Measurements from ENCODE around the gene CLEC7A.

The CLEC7A gene

GRCh38 chr12:10130042-10130441 is at the start of gene CLEC7A:
Gene CLEC7A (minus strand): TSS chr12:10130199. CDS start chr12:10130082, 117 bp downstream.
- H3K4me3 ChIP-seq (ENCODE audit: low read depth, low read length) = no peak within 1 kb of the TSS
- no peak for TF ChIP-seq CTCF (IDR thresholded peaks at IDR 0.05; ENCODE audit: low read depth, low read length)

DNA sequence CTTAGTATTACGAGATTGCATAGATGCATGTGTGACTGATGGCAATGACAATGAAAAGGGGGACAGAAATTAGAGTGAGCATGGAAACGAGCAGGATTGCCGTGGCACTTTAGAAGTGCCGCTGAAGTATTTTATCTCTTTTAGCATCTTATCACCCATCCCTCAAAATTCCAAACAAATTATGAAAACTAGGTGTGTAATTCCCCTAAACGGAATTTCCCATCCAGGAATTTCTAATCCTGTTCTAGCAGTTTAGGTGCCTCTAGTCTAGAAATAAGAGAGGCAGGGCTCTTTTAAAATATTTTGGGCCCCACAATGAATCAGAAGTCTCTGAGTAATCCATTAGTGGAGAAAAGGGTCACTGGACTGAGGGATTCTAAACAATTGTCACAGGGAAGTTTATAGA is 49.8 kb upstream of the CLEC7A start:
- TF ChIP-seq CTCF (IDR thresholded peaks at IDR 0.05; ENCODE audit: low read depth, low read length) = no peak
- H3K4me3 ChIP-seq (ENCODE audit: low read depth, low read length) = no peak overlapping the region

DNA sequence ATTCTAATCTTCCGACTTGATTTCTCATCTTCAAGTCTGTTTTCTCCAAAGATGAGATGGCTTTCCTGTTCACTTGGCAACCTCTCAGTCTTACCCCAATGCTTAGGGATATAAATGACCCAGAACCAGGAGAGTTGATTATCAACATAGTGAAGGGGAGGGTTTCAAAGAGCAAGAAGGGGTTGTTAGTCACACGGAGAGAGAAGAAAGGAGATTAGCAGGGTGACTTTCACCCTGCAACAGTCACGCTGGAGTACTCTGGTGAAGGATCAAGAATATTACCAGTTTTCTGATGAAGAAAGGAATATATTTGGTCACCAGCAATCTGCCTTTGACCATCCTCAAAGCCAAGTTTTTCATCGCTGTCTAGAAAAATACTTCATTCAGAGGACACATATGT is 48.8 kb upstream of the CLEC7A start, which contains the start of gene TMEM52B:
TMEM52B (plus strand) TSS at position 212 of the 400 bp plus-strand sequence. CDS start 543 bp downstream, outside the sequence.
- no peak for TF ChIP-seq CTCF (IDR thresholded peaks at IDR 0.05; ENCODE audit: low read depth, low read length)

GRCh38 chr12:10175846-10176636 is 46.0 kb upstream of the CLEC7A start:
- TF ChIP-seq CTCF (IDR thresholded peaks at IDR 0.05; ENCODE audit: low read depth, low read length) = no peak
- H3K4me3 ChIP-seq (ENCODE audit: low read depth, low read length) = no peak overlapping the region

More for the DNA sequence above, 48.8 kb upstream of the CLEC7A start, which contains the start of gene TMEM52B:
- no peak within 1 kb of the TSS for H3K4me3 ChIP-seq (ENCODE audit: low read depth, low read length)

- no peak for TF ChIP-seq CTCF (IDR thresholded peaks at IDR 0.05; ENCODE audit: low read depth, low read length)
- no peak overlapping the region for H3K4me3 ChIP-seq (ENCODE audit: low read depth, low read length)
Measured at GRCh38 chr12:10174986-10175614, 45.1 kb upstream of the CLEC7A start.

- no peak within 1 kb of the TSS for H3K4me3 ChIP-seq (ENCODE audit: low read depth, low read length)
Measured at GRCh38 chr12:10171973-10172728, 42.2 kb upstream of the CLEC7A start, which contains the start of gene OLR1. Gene OLR1 (minus strand): TSS chr12:10172132. CDS start chr12:10172077, 55 bp downstream.

More at GRCh38 chr12:10171973-10172728, 42.2 kb upstream of the CLEC7A start, which contains the start of gene OLR1:
- no peak for TF ChIP-seq CTCF (IDR thresholded peaks at IDR 0.05; ENCODE audit: low read depth, low read length)

All from WI38 (cell line).